ENCODE data around the gene MT1B.
"Not testable (repeated sequence)": the region's sequence is repeated elsewhere in the genome, so short reads cannot be mapped to it uniquely, and the experiment has no call there.

Gene MT1B

DNA sequence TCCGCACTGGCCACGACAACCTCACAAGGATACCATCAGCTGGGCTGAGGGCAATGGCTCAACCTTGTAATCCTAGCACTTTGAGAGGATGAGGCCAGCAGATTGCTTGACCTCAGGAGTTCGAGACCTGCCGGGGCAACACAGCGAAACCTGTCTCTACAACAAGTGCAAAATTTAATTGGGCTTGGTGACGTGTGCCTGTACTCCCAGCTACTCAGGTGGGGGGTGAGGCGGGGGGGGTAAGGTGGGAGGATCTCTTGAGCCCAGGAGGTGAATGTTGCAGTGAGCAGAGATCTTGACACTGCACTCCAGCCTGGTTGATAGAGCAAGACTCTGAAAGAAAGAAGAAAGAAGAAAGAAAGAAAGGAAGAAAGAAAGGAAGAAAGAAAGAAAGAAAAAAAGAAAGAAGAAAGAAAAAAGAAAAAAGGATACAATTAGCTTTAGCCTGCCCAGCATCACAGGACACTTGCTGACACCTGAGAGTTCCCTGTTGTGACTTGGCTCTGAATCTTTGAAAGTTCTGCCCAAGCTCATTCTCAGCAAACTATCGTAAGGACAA is 31.3 kb upstream of the MT1B start:
- DNase-seq (ENCODE audit: low read depth in 2 of 2), result no peak

DNA sequence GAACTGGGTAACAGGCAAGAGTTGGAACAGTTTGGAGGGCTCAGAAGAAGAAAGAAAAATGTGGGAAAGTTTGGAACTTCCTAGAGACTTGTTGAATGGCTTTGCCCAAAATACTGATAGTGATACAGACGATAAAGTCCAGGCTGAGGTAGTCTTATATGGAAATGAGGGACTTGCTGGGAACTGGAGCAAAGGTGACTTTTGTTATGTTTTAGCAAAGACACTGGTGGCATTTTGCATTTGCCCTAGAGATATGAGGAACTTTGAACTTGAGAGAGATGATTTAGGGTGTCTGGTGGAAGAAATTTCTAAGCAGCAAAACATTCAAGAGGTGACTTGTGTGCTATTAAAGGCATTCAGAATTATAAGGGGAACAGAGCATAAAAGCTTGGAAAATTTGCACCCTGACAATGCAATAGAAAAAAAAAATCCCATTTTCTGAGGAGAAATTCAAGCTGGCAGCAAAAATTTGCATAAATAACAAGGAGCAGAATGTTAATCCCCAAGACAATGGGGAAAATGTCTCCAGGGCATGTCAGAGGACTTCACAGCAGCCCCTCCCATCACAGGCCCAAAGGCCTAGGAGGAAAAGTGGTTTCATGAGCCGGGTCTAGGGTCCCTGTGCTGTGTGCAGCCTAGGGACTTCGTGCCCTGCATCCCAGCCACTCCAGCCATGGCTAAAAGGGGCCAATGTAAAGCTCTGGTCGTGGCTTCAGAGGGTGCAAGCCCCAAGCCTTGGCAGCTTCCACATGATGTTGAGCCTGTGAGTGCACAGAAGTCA is 29.8 kb upstream of the MT1B start:
- not testable (repeated sequence) for DNase-seq (ENCODE audit: low read depth in 2 of 2)

DNA sequence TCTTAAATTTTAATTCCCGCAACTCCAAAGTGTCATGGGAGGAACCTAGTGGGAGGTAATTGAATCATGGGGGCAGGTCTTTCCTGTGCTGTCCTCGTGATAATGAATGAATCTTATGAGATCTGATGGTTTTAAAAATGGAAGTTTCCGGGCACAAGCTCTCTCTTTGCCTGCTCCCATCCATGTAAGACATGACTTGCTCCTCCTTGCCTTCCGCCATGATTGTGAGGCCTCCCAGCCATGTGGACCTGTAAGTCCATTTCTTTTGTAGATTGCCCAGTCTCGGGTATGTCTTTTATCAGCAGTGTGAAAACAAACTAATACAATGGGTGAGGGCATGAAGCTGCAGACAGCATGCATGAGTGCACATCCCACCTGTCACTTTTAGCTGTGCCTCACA is 28.5 kb upstream of the MT1B start:
- not testable (repeated sequence) for DNase-seq (ENCODE audit: low read depth in 2 of 2)

DNA sequence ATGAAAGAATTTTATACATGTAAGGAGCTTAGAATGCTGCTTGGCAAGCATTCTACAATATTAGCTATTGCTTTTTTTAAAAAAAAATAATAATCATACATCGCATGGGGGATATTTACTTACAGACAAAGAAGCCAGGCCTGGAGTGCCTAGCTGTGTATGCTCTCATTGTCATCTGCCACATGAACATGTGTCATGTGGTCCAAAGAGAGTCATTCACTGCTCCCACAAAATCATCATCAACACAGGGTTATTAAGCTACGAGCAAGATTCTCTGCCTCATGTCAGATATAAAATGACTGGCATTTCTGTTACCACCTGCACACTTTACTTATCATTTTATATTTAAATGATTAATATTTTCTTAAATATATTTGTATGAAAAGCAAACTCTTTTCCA is 28.0 kb upstream of the MT1B start:
- no peak for DNase-seq (ENCODE audit: low read depth in 2 of 2)

DNA sequence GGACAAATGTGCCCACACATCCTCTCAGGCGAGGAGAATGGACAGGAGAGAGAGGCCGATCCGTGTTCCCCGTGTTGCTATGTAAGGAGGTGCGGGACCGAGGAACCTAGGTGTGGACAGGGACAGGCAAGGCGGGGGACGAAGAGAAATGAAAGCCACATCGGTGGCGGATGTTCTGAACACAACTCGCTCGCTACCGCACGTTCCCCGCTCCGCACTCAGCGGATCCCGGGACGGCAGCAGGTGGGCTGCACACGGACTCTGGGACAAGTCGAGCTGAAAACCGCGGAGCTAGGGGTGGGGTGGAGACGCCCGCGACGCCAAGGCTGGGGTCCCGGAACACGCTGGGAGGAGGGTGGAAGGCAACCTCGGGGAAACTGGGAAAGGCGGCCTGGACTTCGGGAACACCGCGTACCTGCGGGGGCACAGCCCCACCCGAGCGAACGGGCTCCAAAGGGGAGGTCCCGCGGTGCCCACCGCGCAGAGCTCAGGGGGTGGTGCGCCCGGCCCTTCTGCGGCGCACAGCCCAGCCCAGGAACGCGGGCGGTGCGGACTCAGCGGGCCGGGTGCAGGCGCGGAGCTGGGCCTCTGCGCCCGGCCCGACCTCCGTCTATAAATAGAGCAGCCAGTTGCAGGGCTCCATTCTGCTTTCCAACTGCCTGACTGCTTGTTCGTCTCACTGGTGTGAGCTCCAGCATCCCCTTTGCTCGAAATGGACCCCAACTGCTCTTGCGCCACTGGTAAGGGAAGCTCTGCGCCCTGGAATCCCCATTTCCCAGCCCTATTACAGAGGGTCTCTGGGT is 26.3 kb upstream of the MT1B start, which contains the start of gene MT1E:
MT1E (plus strand) TSS at position 642 of the 803 bp plus-strand sequence; CDS start at position 713, 71 bp downstream.
- DNase-seq (ENCODE audit: low read depth in 2 of 2), result peak; percentile 61 to 63

DNA sequence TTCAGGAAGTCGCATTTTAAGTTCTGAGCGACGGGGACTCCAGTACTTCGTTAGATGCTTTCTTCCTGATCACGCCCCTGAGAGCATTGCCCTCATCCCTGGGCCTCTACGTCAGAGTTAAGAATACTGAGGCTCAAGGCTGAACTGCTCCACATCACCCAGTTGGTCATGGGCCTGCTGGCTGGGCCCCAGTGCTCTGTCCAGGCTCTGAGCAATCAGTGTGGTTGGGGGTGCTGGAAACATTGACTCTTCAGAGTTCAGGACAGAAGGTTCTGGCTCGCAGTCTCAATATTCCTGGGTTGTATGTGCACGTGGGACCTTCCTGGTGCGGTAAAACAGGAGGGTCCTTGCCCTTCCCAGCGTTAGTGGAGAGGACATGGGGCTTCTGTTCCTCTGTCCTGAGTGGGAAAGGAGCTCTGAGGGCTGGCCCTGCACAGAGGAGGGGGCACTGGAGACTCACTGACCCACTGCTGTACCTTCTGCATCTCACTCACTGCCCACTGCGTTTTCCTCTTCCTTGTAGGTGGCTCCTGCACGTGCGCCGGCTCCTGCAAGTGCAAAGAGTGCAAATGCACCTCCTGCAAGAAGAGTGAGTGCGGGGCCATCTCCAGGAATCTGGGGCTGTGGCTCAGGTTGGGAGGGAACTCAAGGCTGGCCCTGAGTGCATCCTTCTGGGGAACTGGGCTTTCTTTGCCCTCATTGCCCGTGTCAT is 25.6 kb upstream of the MT1B start:
- DNase-seq (ENCODE audit: low read depth in 2 of 2), result no peak

DNA sequence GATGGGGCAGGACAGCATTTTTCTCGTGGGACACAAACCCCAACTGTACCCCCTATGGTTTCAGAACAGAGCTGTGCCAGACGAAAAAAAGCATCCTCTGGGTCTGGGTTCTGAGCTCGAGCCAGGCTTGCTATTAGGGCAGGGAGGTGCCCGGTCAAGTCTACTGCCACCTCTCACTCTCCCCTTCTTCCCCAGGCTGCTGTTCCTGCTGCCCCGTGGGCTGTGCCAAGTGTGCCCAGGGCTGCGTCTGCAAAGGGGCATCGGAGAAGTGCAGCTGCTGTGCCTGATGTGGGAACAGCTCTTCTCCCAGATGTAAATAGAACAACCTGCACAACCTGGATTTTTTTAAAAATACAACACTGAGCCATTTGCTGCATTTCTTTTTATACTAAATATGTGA is 25.0 kb upstream of the MT1B start:
- DNase-seq (ENCODE audit: low read depth in 2 of 2), result no peak

DNA sequence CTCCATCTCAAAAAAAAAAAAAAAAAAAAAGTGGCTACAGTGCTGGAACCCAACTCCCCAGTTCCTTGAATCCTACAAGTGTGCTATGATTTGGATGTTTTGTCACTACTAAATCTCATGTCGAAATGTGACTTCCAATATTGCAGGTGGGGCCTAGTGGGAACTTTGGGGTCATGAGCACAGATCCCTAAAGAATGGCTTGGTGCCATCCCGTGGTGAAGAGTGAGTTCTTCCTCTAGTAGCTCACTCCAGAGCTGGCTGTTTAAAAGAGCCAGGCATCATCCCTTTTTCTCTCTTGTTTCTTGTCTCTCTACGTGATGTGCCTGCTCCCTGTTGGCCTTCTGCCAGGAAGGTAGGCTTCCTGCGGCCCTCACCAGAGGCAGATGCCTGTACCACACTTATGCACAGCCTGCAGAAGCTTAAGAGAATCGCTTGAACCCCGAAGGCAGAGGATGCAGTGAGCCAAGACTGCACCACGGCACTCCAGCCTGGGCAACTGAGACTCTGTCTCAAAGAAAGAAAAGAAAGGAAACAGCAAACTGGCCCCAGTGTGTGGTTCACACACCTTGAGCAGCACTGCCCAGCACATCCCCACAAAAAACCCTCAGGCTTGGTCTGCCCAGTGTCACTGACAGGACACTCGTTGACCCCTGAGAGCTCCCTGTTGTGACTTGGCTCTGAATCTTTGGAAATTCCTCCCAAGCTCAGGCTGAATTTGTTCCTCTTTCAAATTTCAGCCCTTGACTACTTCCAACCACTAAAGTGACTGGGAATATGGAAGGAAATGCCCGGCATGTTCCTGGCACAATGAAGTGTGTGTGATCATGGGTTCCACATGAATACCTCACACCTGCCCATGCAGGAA is 23.0 kb upstream of the MT1B start:
- no peak for DNase-seq (ENCODE audit: low read depth in 2 of 2)

DNA sequence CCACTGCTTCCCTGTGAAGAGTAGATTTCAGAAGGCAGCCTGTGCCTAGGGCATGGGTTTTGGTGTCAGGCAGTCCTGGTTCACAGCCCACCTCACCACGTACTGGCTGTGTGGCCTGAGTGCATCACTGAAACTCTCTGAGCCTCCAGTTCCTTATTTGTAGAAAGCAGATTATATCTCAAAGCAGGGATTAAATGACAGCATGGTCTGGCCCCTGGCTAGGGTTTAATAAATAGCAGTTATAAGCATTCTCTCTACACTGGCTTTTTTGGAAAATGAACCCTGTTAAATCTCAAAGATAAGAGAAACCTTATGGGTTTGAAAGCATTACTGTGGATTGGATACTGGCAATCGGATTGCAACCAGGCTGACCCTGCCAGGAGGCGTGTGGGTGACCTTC is 22.2 kb upstream of the MT1B start:
- DNase-seq (ENCODE audit: low read depth in 2 of 2), result no peak

DNA sequence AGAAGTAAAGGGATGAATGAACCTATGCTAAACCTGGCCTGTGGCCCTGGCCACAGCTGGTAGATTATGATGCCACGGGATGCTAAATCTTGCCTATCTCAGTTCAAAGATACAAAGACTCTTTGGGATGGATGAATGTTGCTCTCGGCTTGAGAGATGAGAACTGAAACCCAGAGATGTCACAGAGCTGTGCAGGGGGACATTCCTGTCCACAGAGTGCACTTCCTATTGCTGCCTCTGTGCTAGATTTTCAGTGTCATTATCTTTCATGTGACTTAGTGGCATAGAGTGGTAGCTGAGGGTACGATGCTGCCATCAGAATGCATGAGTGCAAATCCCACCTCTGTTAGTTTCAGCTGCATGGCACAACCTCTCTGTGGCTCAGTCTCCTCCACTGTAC is 21.6 kb upstream of the MT1B start:
- no peak for DNase-seq (ENCODE audit: low read depth in 2 of 2)

DNA sequence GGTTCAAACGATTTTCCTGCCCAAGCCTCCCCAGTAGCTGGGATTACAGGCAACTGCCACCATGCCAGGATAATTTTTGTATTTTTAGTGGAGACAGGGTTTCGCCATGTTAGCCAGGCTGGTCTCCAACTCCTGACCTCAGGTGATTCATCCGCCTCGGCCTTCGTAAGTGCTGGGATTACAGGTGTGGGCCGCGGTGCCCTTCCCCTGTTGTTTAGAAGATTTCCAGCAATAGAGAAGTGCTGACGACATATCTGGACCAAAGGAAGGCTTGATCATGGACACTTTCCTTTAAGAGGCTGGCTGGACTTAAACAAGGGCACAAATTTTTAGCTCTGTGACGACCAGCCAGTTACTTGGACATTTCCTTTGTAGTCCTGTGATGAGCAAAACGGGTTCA is 20.5 kb upstream of the MT1B start:
- no peak for DNase-seq (ENCODE audit: low read depth in 2 of 2)

DNA sequence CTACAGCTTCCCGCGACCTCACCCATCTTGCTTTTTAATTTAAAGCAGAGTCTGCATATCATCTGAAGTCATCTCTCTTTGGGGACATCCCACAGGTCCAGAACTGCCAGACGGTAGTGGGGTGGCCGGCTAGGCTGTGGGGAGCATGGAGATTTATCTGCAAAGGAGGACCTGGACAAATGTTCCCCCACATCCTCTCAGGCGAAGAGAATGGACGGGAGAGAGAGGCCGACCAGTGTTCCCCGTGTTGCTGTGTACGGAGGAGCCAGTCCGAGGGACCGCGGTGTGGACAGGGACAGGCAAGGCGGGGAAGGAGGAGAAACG is 19.9 kb upstream of the MT1B start:
- DNase-seq (ENCODE audit: low read depth in 2 of 2), result no peak

DNA sequence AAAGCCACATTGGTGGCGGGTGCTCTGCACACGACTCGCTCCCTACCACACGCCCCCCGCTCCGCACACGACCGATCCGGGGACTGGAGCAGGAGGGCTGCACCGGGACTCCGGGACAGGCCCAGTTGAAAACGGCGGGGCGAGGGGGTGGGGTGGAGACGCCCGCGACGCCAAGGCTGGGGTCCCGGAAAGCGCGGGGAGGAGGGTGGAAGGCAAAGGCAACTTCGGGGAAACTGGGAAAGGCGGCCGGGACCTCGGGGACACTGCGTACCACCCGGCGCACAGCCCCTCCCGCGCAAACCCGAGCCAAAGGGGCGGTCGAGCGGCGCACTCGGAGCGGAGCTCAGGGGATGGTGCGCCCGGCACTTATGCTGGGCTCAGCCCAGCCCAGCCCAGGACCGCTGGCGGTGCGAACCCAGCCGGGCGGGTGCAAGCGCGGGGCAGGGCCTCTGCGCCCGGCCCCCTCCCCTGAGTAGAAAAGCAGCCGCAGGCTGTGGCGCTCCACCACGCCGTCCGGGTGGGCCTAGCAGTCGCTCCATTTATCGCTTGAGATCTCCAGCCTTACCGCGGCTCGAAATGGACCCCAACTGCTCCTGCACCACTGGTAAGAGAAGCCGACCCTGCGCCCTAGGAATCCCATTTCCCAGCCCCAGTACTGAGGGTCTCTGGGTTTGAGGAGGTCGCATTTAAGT is 19.4 kb upstream of the MT1B start, which contains the start of gene MT1M:
MT1M (plus strand) TSS at position 504 of the 692 bp plus-strand sequence; CDS start at position 577, 73 bp downstream.
- DNase-seq (ENCODE audit: low read depth in 2 of 2), result no peak

DNA sequence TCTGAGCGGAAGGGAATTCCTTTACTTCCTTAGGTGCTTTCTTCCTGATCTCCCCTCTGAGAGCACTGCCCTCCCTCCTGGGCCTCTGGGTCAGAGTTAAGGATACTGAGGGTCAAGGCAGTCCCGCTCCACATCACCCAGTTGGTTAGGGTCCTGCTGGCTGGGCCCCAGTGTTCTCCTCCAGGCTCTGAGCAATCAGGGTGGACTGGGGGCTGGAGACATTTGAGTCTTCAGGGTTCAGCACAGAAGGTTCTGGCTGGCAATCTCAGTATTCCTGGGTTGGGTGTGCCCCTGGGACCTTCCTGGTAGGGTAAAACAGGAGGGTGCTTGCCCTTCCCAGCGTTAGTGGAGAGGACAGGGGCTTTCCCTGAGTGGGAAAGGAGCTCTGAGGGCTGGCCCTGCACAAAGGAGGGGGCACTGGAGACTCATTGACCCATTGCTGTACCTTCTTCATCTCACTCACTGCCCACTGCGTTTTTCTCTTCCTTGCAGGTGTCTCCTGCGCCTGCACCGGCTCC is 18.8 kb upstream of the MT1B start:
- DNase-seq (ENCODE audit: low read depth in 2 of 2), result no peak

DNA sequence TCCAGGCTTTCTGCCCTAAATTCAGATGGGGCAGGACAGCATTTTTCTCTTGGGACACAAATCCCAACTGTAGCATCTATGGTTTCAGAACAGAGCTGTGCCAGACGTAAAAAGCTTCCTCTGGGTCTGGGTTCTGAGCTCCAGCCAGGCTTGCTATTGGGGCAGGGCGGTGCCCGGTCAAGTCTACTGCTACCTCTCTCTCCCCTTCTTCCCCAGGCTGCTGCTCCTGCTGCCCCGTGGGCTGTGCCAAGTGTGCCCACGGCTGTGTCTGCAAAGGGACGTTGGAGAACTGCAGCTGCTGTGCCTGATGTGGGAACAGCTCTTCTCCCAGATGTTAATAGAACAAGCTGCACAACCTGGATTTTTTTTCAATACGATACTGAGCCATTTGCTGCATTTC is 18.2 kb upstream of the MT1B start:
- no peak for DNase-seq (ENCODE audit: low read depth in 2 of 2)

DNA sequence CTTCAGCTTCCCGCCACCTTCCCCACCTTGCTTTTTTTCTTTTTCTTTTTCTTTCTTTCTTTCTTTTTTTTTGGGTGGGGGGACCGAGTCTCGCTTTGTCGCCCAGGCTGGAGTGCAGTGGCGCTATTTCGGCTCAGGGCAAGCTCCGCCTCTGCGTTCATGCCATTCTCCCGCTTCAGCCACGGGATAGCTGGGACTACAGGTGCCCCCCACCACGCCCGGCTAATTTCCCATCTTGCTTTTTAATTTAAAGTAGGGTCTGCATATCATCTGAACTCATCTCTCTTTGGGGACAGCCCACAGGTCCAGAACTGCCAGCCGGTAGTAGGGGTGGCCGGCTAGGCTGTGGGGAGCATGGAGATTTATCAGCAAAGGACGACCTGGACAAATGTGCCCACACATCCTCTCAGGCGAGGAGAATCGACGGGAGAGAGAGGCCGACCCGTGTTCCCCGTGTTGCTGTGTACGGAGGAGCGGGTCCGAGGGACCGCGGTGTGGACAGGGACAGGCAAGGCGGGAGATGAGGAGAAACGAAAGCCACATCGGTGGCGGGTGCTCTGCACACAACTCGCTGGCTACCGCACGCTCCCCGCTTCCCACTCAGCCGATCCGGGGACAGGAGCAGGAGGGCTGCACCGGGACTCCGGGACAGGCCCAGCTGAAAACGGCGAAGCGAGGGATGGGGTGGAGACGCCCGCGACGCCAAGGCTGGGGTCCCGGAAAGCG is 16.8 kb upstream of the MT1B start:
- DNase-seq (ENCODE audit: low read depth in 2 of 2), result no peak

DNA sequence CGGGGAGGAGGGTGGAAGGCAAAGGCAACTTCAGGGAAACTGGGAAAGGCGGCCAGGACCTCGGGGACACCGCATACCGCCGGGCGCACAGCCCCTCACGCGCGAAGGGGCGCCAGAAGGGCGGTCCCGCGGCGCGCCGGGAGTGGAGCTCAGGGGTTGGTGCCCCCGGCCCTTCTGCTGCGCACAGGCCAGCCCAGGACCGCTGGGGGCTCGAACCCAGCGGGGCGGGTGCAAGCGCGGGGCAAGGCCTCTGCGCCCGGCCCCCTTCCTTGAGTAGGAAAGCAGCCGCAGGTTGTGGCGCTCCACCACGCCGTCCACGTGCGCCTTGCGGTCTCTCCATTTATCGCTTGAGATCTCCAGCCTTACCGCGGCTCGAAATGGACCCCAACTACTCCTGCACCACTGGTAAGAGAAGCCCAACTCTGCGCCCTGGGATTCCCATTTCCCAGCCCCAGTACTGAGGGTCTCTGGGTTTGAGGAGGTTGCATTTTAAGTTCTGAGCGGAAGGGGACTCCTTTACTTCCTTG is 16.2 kb upstream of the MT1B start:
- DNase-seq (ENCODE audit: low read depth in 2 of 2), result no peak

DNA sequence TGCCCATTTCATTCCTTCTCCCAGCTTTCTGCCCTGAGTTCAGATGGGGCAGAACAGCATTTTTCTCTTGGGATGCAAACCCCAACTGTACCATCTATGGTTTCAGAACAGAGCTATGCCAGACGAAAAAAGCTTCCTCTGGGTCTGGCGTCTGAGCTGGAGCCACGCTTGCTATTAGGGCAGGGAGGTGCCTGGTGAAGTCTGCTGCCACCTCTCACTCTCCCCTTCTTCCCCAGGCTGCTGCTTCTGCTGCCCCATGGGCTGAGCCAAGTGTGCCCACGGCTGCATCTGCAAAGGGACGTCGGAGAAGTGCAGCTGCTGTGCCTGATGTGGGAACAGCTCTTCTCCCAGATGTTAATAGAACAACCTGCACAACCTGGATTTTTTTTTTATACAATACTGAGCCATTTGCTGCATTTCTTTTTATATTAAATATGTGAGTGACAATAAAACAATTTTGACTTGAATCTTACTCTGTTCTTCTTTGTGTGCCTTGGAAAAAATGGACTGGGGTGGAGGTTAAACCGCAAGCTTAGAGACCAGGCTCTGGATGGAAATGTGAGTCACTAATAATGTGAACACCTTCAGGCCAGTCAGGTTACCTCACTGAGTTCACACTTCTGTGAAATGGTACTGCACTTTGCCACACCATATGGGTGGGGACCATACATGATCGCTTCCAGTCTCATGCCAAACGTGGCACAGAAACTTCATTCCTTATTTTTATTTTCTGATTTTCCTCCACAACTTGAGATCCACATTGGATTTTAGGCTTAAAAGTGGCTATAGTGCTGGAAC is 14.9 kb upstream of the MT1B start:
- no peak for DNase-seq (ENCODE audit: low read depth in 2 of 2)
